HepG2 (cell line): ENCODE data around the gene HYAL2. TPM values are rescaled to one million over a fixed set of nuclear protein-coding genes. Genes with fewer than 3 reads are reported as not detected.
A peak's percentile ranks its signal among the peaks of the same experiment; 100 is the strongest.

ENCODE experiments used
- CEBPG ChIP-seq: IDR thresholded peaks from 2 replicates; pipeline ENCODE4 v1.6.1; 2016
- CENPT ChIP-seq: sonication (generic); formaldehyde crosslinking; IDR thresholded peaks from 2 replicates; pipeline ENCODE4 v1.8.0; 2022; ENCODE audit warnings: low read depth, mild to moderate bottlenecking, moderate library complexity, missing genetic modification reagents
- ELF1 ChIP-seq: sonication (generic); formaldehyde crosslinking; IDR thresholded peaks from 2 replicates; pipeline ENCODE4 v1.4.0; 2020; ENCODE audit warnings: missing genetic modification reagents
- FIP1L1 ChIP-seq: fragments of 200-400 bp; formaldehyde crosslinking; IDR thresholded peaks from 2 replicates; pipeline ENCODE4 v1.6.1; 2018; ENCODE audit warnings: low read depth, mild to moderate bottlenecking, low read length, moderate library complexity, borderline replicate concordance; ENCODE audit not compliant: insufficient read depth
- GATA4 ChIP-seq: sonication (generic); IDR thresholded peaks from 2 replicates; pipeline ENCODE4 v1.6.1; 2016; ENCODE audit warnings: antibody characterized with exemption, low read depth, borderline replicate concordance
- GPBP1L1 ChIP-seq: sonication (generic); formaldehyde crosslinking; IDR thresholded peaks from 2 replicates; pipeline ENCODE4 v1.5.0; 2020; ENCODE audit warnings: mild to moderate bottlenecking, missing genetic modification reagents
- KDM6A ChIP-seq: IDR thresholded peaks from 2 replicates; pipeline ENCODE4 v1.6.1; 2016; ENCODE audit warnings: low read depth
- KLF11 ChIP-seq: IDR thresholded peaks from 2 replicates; pipeline ENCODE4 v1.6.1; 2016; ENCODE audit warnings: missing compliant biosample characterization
- MEIS2 ChIP-seq: sonication (generic); formaldehyde crosslinking; IDR thresholded peaks from 2 replicates; pipeline ENCODE4 v1.9.0; 2021; ENCODE audit warnings: mild to moderate bottlenecking, missing genetic modification reagents
- MTERF4 ChIP-seq: sonication (generic); formaldehyde crosslinking; IDR thresholded peaks from 2 replicates; pipeline ENCODE4 v1.8.0; 2023; ENCODE audit warnings: mild to moderate bottlenecking, missing genetic modification reagents
- NFE2L2 ChIP-seq: fragments of 150-350 bp; IDR thresholded peaks from 2 replicates; pipeline ENCODE4 v1.6.1; 2014; ENCODE audit warnings: low read length
- NR2F1 ChIP-seq, 2 experiments: fragments of 450-650 bp in 1 of 2; formaldehyde crosslinking in 1 of 2; IDR thresholded peaks; 2 replicates each; pipeline versions ENCODE4 v1.5.0 to v1.6.1; 2016 to 2020; ENCODE audit warnings: mild to moderate bottlenecking in 1 of 2, missing compliant biosample characterization in 1 of 2, missing genetic modification reagents in 1 of 2, moderate library complexity in 1 of 2
- POLR2AphosphoS5 ChIP-seq: IDR thresholded peaks from 2 replicates; pipeline ENCODE4 v1.6.1; 2012; ENCODE audit warnings: low read depth, low read length
- SAFB2 ChIP-seq: sonication (generic); formaldehyde crosslinking; IDR thresholded peaks from 2 replicates; pipeline ENCODE4 v1.5.1; 2020; ENCODE audit warnings: missing genetic modification reagents, low read depth, mild to moderate bottlenecking, borderline replicate concordance
- SAP130 ChIP-seq: IDR thresholded peaks from 2 replicates; pipeline ENCODE4 v1.6.1; 2016; ENCODE audit warnings: low read depth
- SUZ12 ChIP-seq: fragments of 150-350 bp; IDR thresholded peaks from 2 replicates; pipeline ENCODE4 v1.6.1; 2014; ENCODE audit warnings: low read depth, low read length
- THYN1 ChIP-seq: sonication (generic); formaldehyde crosslinking; IDR thresholded peaks from 2 replicates; pipeline ENCODE4 v1.8.1; 2023; ENCODE audit warnings: low read depth, mild to moderate bottlenecking, moderate library complexity, missing genetic modification reagents, borderline replicate concordance
- XRCC5 ChIP-seq: fragments of 200-400 bp; formaldehyde crosslinking; optimal IDR thresholded peaks from 2 replicates; pipeline ENCODE3; 2017; ENCODE audit warnings: mild to moderate bottlenecking, low read length
- ZFP36 ChIP-seq: fragments of 150-350 bp; IDR thresholded peaks from 2 replicates; pipeline ENCODE4 v1.6.1; 2018; ENCODE audit warnings: borderline replicate concordance, low read length, low read depth; ENCODE audit not compliant: partially characterized antibody
- ZNF136 ChIP-seq: sonication (generic); formaldehyde crosslinking; IDR thresholded peaks from 2 replicates; pipeline ENCODE4 v1.8.1; 2022; ENCODE audit warnings: low read depth, mild to moderate bottlenecking, moderate library complexity, missing genetic modification reagents
- ZNF224 ChIP-seq: sonication (generic); formaldehyde crosslinking; IDR thresholded peaks from 2 replicates; pipeline ENCODE4 v1.5.0; 2020; ENCODE audit warnings: mild to moderate bottlenecking, missing genetic modification reagents
- ZNF329 ChIP-seq: sonication (generic); formaldehyde crosslinking; IDR thresholded peaks from 2 replicates; pipeline ENCODE4 v1.9.0; 2021; ENCODE audit warnings: low read depth, mild to moderate bottlenecking, missing genetic modification reagents
- ZNF331 ChIP-seq: sonication (generic); formaldehyde crosslinking; IDR thresholded peaks from 2 replicates; pipeline ENCODE4 v1.4.0; 2020; ENCODE audit warnings: missing genetic modification reagents
- ZNF747 ChIP-seq: sonication (generic); formaldehyde crosslinking; IDR thresholded peaks from 2 replicates; pipeline ENCODE4 v1.8.1; 2023; ENCODE audit warnings: missing genetic modification reagents, mild to moderate bottlenecking, borderline replicate concordance
- ZNF766 ChIP-seq: sonication (generic); formaldehyde crosslinking; IDR thresholded peaks from 2 replicates; pipeline ENCODE4 v1.5.0; 2020; ENCODE audit warnings: missing genetic modification reagents, borderline replicate concordance
- ZNF790 ChIP-seq: sonication (generic); formaldehyde crosslinking; IDR thresholded peaks from 2 replicates; pipeline ENCODE4 v1.8.0; 2022; ENCODE audit warnings: missing genetic modification reagents, mild to moderate bottlenecking, borderline replicate concordance
- polyA plus RNA-seq, 8 experiments: library from polyadenylated mRNA; depleted of rRNA in 3 of 8; stranded (reverse) in 7 of 8; unstranded in 1 of 8; fragments of >200 nt; fragmentation: Illumina TruSeq in 4 of 8; extraction: Trizol in 4 of 8; gene quantifications; 2 replicates each; pipeline versions ENCODE4 v1.2.1 to v1.2.3, GENCODE V29; 2011 to 2016; ENCODE audit warnings: low read depth in 4 of 8, missing spikeins in 1 of 8, mixed read lengths in 1 of 8; ENCODE audit not compliant: insufficient read depth in 1 of 8
- total RNA-seq, 5 experiments: library from RNA; depleted of rRNA; stranded (reverse); fragments of >200 nt; fragmentation: Illumina TruSeq; extraction: Trizol; gene quantifications; 2 replicates each; pipeline ENCODE4 v1.2.3, GENCODE V29; 2016; ENCODE audit warnings: low read depth in 1 of 5

The HYAL2 gene
- total and polyA plus RNA-seq, 2 of the 13 experiments (the other 11 are each of a cell fraction or from before 2014, with no cell fraction given) = 76.2 to 102 TPM

GRCh38 chr3:50350527-50351322, 28.2 kb upstream of the HYAL2 start, which contains the start of the genes CYB561D2 and NPRL2 (continued):
- TF ChIP-seq ZNF790 (CRISPR knock-in tag) (no peak), XRCC5 (peak; percentile 85), ZNF329 (CRISPR knock-in tag) (peak; percentile 76), KLF11 (peak; percentile 95), CEBPG (CRISPR knock-in tag) (peak; percentile 61), ZNF136 (CRISPR knock-in tag) (no peak), NR2F1 (CRISPR knock-in tag; IDR thresholded peaks at IDR 0.05) (peak in 1 of 2 experiments; percentile 30; a peak in 1 of 4 replicates), ZNF331 (CRISPR knock-in tag) (peak; percentile 73), CENPT (CRISPR knock-in tag) (peak; percentile 98), ZNF766 (CRISPR knock-in tag) (peak; percentile 97; the same call in 1 of the 2 replicates), MEIS2 (CRISPR knock-in tag) (peak; percentile 79), POLR2AphosphoS5 (peak; percentile 90), KDM6A (peak; percentile 35; the same call in 1 of the 2 replicates), THYN1 (CRISPR knock-in tag) (no peak), ZNF224 (CRISPR knock-in tag) (peak; percentile 86), SAP130 (CRISPR knock-in tag) (peak; percentile 96), GPBP1L1 (CRISPR knock-in tag) (no peak), MTERF4 (CRISPR knock-in tag) (peak; percentile 87; the same call in 1 of the 2 replicates), ZNF747 (peak; percentile 97), ZFP36 (no peak), SAFB2 (CRISPR knock-in tag) (peak; percentile 63; the same call in 1 of the 2 replicates), ELF1 (CRISPR knock-in tag) (peak; percentile 99), SUZ12 (peak; percentile 96), NFE2L2 (no peak), GATA4 (peak; percentile 47; the same call in 1 of the 2 replicates), FIP1L1 (no peak)
